ENCODE data around the gene TAPT1.

Gene TAPT1

GRCh38 chr4:16248605-16249004 is 22.3 kb upstream of the TAPT1 start:
- no peak for DNase-seq (ENCODE audit: low spot score)

GRCh38 chr4:16245241-16245640 is 19.0 kb upstream of the TAPT1 start:
- DNase-seq (ENCODE audit: low spot score), result no peak

DNA sequence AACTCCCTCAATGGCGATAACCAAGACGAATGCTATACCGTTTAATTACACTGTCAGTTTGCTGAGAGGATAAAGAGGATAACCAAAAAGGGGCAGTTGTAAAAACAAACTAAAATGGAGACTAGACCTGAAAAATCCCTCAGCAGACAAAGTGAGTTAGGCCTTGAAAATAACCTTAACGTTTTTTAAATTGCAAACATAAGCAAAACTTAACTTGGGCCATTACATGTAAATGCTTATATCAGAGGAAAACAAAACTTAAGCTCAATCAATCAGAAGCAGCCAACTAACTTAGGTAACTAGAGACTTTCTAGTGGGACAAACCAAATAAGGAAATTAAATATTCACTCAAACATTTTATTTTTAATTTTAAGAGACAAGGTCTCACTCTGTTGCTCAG is 17.0 kb upstream of the TAPT1 start:
- DNase-seq (ENCODE audit: low spot score), result no peak

GRCh38 chr4:16240300-16240699 is 14.0 kb upstream of the TAPT1 start:
- no peak for DNase-seq (ENCODE audit: low spot score)

DNA sequence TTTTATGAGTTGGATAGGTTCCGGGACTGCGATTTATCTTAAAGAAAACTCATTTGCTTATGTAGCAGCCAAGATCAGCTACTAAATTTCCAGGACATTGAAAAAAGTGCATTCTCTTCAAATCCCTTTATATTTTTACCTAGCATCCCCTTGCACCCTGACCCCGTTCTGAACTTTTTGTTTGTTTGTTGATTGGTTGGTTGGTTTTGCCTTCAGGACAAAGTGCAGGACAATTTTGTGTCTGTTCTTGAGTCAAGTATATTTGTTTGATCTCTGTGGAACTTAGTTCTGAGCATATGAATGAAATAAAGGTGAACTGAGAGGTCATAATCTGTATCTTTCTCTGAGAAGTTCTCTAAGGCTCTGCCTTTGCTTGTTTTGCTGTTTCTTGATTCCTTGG is 12.8 kb upstream of the TAPT1 start:
- no peak for DNase-seq (ENCODE audit: low spot score)

DNA sequence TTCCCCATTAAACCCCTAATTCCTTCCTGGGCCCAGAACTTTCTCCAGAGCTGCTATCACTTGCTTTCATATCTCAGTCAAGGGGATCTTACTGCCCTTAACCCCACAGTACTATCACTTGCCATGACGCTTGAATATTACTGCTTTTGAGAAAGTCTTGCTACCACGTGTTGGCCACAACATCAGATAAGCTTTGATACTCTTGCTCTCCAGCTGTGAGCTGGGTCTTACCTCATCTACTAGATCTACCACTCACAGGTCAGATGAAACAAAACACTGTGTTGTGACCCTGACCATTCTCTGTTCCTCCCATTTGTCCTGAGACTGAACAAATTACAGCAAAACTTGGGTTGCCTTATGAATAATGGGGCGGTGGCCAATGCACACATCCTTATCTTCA is 12.1 kb upstream of the TAPT1 start:
- DNase-seq (ENCODE audit: low spot score), result no peak

DNA sequence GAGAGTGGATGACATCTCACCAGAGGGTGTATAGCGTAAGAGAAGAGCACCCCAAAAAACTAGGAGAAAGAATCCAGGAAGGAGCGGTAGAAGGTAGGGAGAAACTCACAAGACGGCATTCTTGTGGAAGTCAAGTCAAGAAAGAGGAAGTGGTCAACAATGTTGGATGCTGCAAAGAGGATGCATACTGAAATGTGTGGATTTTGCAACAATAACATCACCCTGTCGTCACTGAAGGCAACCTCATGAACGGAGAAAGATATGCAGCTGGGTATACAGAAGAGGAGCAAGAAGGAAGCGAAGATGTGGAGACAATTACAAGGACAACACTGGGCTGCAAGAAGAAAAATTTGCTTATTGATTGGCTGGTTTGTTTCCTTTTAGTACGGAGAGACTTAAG is 11.4 kb upstream of the TAPT1 start:
- no peak for DNase-seq (ENCODE audit: low spot score)

GRCh38 chr4:16236402-16237023 is 10.2 kb upstream of the TAPT1 start:
- no peak for DNase-seq (ENCODE audit: low spot score)

DNA sequence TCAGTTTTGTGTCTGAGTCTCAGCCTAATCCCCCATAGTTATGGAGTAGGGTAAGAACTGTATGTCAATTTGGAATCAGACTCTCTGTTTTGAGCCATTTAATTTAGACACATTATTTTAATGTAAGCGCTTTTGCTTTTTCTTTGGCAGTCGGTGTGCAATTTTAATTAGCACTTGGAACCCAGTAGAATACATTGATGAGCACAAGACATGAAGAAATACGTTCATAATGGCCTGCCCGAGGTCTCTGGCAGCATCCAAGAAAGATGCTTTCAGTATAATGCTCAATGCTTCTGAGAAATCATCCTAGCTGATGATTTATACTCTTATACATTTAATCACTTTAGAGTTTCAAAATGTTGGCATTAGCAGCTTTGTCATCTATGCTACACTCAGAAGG is 8.9 kb upstream of the TAPT1 start:
- DNase-seq (ENCODE audit: low spot score), result no peak

DNA sequence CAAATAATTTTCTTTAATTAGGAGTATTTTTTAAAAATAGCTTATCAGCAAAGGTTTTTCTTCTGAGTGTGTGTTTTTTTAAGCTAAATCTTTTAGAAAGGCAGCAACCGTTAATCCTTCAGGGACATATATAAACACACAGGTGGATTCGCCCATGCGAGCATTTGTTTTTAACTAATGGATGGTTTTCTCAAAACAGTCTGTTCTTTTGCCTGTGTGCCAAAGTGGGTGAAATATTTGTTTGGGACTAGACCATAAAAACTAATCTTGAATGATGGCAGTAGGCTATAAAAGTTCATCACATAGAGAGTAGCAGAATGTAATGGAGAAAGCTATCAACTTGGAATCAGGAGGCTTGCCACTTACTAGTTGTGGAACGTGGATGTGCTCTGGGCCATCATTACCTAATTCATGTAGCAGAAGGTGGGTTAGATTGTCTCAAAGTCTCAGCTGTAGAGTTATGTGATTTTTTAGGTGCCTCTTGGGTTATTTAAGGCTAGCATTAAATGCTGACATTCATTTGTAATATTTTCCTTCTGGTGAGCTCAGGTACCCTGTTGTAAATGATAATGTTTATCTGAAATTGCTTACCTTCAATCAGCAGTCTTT is 7.4 kb upstream of the TAPT1 start:
- DNase-seq (ENCODE audit: low spot score), result no peak

DNA sequence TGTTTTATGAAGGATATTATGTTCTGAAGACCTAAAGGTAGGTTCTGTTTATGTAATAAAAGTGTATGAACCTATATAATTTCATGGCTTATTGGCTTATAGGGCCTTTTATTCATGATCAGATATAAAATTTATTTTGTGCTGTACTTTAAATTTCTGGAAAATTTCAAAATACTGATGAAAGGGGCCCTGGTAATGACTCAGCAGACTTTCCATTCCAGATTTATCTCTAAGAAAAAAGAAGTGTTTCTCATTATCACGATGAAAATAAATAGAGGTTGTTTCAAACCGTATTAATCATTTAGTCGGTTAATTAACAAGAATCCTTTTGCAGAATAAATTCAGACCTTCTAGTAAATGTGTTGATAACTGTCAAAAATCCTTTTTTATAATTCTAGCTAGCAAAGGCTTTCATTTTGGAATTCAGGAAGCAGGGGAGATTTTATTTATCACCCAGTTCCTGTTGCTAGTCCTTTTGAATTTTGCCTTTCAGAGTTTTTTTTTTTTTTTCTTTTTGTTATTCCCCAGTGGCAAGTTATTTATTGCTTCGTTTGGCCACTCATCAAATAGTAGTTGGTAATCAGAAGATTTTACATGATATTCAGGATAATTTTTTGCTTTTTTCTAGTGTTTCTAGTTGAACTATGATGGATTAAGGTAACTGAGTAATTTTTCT is 5.4 kb upstream of the TAPT1 start:
- no peak for DNase-seq (ENCODE audit: low spot score)

DNA sequence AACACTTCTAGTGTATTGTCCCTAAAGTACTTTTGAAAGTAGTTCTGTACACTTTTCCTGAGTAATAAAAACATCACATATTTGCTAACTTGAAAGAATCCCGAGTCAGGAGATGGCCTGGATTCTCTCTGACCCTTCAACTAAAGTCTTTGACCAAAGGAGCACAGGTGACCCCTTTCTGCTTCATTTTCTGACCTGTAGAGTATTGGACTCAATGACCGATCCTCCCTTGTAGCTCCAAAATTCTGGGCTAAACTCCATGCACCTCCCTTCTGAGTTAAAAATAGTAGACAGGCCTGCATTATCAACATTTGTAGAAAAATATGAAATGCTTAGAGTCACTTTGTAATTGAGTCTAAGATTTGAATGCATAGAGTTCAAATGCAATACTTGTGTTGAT is 4.0 kb upstream of the TAPT1 start:
- DNase-seq (ENCODE audit: low spot score), result no peak

DNA sequence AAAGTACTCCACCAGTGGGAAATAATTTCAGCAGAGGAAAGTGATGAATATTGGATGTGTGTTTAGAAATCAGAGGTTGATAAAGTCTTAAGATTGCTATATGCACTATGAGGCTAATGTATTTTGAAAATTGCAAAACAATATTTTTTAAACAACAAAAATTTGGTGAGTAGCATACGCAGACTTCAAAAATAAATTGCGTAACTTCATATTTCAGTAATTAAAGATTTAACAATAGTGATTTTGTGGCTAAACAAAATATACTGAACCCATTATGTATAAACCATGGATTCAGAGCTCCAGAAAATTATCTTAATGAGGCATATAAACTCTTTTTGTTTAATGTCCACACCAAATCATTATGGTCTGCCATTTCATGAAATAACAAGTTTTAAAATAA is 3.3 kb upstream of the TAPT1 start:
- no peak for DNase-seq (ENCODE audit: low spot score)

DNA sequence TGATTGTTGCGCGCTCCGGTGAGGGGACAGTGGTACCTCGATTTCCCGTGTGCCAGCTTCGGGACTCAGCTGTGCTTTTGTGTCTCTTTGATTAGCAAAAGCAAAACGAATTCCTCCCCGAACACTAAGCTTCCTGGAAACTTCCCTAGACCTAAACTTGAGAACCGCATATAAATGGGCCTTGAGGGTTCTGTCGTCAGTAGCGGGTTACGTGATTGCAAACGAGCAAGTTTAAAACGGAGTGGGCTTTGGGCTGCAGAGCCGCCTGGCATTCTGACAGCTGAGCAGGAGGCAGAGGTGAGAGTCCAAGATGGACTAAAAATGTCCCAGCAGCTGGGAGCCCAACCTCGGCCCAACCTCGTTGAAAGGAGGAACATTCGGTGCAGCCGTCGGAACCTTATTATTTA is 1.2 kb upstream of the TAPT1 start:
- no peak for DNase-seq (ENCODE audit: low spot score)

GRCh38 chr4:16226816-16227461 is 668 bp upstream of the TAPT1 start:
- peak; percentile 60 for DNase-seq (ENCODE audit: low spot score)

DNA sequence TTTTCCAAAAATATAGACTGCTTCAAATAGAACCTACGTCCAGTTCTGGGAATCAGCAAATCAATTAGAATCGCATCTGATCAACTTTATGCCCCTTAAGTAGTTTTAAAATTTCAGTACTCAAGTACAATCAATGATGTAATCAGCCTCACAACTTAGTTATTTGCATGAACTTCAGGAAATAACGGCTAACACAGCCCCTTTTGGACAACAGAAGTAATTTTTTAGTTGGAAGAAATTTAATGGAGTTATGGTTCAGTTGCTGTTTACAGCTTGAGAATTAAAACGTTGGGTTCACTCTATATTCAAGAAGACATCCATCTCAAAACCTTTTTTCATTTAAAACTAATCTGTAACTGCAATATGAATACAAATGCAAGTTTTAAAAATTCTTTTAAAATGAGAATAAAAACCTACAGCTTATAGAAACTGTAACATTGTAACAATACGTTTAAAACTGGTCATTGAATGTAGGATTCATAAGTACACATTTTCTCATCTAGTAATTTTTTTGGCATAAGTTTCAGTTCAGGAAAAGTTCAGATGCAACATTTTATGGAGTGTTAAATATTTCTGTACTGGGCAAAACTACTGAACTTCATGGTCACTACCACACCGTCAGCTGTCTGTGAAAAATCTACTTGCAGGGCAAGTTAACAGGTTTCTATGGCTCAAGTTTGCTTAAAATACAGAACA is 956 bp downstream of the TAPT1 start:
- DNase-seq (ENCODE audit: low spot score), result no peak

GRCh38 chr4:16224264-16225166 is 1.8 kb downstream of the TAPT1 start:
- no peak for DNase-seq (ENCODE audit: low spot score)

GRCh38 chr4:16222957-16223527 is 3.2 kb downstream of the TAPT1 start:
- no peak for DNase-seq (ENCODE audit: low spot score)

GRCh38 chr4:16218950-16219349 is 7.3 kb downstream of the TAPT1 start:
- no peak for DNase-seq (ENCODE audit: low spot score)

GRCh38 chr4:16217300-16218051 is 8.8 kb downstream of the TAPT1 start:
- DNase-seq (ENCODE audit: low spot score), result no peak
